GM18520 (cell line): ENCODE results near the gene AP5S1.
"Not testable (repeated sequence)": the region's sequence is repeated elsewhere in the genome, so short reads cannot be mapped to it uniquely, and the experiment has no call there.

Experiments
- ATAC-seq: cut with Tn5 transposase; IDR thresholded peaks from one replicate; pipeline ENCODE4 v1.9.1; 2021; ENCODE audit not compliant: unreplicated experiment

The AP5S1 gene

DNA sequence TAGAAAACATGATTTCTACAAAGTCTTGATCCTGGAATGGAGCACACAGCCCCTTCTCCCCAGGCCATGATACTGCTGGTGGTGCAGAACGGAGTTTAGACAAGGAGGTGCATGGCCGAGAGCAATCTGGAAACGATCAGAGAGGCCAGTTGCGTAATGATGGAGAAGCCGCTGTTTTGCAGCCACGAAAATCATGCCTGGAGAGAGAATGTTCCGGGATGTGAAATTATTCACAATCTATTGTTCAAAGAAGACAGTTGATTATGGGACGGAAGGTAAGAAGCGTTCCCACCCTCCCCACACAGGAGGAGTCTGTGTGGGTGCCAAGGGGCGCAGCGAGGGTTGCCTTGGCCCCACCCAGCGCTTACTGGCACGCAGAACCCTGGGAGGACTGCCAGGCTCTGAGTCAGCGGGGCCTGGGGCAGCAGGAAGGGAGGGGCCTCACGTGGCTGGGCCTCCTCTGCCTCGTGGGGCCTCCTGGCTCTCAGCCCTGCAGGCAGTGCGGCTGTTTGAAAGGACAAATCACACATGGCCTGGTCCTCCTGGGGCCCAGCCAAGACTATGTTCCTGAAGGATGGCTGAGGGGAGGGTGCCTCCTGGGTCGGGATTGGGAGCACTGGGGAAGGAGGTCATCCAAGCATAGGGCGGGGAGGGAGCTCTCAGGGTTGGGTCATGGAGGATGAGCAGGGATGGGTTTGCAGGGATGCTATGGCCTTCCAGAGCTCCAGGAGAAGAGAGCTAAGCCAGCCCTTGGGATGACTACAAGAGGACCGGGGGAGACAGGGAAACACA, 8.7 kb upstream of the AP5S1 start:
- no peak for ATAC-seq

DNA sequence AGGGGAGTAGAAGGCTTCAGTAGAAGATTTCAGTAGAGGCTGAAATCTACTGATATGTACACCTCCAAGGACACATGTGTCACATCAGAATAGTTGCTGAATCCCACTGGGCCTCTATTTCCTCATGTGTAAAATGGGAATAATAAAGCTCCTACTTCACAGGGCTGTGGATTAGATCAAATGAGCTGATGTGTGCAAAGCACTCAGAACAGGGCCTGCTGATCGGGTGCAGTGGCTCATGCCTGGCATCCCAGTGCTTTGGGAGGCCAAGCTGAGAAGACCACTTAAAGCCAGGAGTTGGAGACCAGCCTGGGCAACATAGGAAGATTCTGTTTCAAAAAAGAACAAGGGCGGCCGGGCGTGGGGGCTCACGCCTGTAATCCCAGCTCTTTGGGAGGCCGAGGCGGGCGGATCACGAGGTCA, 8.1 kb upstream of the AP5S1 start:
- ATAC-seq: no peak

DNA sequence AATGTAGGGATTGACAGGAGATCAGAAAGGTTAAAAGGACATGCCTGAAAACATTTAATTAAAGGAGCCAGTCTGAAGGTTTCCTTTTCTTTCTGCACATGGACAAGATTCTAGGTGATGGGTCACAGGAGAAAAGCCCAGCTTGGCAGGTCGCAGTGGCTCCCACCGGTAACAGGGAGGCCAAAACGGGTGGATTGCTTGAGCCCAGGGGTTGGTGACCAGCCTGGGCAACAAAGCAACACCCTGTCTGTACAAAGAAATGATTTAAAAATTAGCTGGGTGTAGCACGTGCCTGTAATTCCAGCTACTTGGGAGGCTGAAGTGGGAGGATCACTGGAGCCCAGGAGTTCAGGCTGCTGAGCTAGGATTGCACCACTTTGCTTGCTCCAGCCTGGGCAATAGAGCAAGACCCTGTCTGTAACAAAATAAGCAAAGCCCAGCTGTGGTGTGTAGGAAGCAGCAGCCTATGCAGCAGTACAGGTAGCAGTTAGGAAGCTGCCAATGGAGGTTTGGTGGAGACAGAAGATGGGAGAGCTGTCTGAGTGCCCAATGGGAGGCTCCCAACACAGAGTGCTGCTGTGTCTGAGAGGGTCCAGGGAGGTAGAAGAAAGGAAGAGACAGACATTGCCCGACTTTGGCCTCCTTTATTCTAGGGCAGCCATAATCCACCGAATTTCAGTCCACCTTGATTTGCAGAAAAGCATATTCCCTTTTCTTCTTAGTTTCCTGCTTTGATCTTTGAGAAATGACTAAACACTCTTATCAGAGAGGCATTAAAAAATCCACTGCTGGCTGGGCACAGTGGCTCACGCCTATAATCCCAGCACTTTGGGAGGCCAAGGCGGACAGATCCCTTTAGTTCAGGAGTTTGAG, 7.1 kb upstream of the AP5S1 start:
- ATAC-seq: no peak

DNA sequence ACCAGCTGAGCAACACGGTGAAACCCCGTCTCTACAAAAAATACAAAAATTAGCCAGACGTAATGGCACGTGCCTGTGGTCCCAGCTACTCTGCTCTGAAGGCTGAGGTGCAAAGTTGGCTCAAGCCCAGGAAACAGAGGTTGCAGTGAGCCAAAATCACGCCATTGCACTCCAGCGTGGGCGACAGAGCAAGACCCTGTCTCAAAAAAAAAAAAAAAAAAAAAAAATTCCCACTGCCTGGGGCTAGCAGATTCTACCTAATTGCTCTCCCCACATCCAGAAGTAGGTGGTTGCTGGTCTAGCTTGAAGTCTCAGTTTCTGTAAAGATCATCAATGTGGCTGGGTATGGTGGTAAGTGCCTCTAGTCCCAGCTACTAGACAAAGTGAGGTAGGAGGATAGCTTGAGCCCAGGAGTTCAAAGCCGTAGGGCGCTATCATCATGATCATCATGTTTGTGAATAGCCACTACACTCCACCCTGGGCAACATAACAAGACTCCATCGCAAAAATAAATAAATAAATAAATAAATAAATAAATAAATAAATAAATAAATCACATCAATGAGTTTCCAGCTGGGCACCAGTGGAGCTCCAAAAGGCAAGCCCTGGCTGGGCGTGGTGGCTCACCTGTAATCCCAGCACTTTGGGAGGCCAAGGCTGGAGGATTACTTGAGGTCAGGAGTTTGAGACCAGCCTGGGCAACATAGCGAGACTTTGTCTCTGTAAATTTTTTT, 6.3 kb upstream of the AP5S1 start:
- ATAC-seq: no peak

DNA sequence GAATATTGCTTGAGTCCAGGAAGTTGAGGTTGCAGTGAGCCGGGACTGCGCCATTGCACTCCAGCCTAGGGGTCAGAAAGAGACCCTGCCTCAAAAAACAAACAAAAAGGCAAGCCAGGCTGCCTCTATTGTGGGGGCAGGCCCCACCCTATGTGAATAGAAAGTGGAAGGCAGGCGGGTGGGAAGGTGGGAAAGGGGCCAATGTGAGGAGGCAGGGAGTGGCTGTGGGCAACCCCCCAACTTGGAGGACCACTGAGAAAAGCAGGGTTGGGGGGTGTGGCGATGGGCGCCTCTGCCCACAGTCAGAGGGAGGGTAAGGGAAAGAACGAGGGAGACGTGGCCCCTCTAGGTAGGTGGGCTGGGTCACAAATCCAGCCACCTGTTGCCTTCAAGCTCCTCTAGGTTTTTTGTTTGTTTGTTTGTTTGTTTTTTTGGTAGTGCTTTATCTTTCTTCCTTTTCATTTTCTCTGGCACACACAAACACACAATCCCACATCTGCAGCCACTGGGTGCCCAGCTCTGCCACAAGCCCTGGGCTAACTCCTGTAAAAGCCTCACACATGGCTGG, 5.3 kb upstream of the AP5S1 start:
- ATAC-seq: no peak

DNA sequence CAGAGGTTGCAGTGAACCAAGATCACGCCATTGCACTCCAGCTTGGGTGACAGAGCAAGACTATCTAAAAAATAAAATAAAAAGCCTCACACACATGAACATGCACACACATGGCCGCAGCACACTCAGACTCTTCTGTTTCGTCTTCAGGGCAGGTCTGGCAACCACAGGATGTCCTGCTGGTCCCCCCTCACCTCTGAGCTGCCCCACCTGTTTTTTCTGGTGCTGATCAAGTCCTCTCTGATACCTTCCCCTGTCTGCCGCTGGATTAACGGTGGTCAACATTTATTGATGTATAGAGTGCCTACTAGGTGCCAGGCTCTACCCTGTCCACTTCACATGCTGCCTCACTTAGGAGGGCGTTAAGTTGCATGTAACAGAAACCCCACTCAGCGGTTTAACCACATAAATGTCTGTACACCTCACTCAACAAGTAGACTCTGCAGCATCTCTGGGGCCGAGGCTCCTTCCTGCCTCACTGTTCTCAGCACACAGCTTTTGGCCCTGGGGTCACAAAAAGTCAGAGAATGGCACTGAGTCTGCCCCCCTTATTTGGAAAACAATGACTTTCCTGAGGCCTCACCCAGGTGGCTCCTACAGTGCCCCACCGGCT, 4.5 kb upstream of the AP5S1 start:
- ATAC-seq: no peak

DNA sequence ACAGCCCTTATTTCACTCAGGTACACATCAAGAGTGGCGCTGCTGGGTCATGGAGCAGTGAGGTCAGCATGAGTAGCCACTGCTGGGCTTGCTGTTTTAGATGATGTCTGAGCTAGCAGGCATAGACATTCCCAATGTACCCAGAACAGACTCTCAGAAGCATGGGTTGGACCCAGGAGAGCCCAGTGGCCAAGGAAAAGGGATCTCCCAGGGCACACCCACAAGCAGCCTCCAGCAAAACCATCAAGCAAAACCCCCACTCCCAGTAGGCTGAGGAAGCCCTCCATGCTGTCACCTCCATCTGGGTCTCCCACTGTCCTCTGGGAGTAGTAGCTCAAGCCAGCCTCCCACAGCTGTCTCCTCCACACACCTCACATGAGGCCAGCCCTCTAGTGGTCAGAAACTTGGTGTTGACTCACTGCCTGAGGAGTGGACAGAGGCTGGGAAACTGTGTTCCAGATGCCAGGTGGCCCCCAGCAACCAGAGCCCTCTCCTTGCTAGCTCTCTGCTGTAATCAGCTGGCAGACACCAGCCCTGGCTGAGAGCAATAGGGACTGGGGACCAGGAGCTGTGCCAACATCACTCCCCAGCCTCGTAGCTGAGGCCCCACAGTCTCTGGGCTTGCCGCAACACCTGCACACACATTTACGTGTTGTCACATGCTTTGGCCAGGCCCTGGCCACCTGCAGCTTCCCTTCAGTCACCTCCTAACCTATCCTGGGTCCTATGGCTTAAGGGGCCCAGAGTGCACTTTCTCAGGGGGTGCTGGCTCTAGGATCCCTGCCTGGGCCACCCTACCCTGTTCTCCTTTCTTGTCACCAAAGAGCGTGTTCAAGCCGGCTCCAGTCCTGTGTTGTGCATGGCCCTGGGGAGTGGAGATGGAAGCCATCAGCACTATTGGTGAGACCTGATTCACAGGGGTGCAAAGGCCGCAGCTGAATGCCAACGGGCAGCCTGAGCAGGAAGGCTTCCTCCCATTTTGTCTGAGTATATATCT, 1.9 kb upstream of the AP5S1 start:
- no peak for ATAC-seq

DNA sequence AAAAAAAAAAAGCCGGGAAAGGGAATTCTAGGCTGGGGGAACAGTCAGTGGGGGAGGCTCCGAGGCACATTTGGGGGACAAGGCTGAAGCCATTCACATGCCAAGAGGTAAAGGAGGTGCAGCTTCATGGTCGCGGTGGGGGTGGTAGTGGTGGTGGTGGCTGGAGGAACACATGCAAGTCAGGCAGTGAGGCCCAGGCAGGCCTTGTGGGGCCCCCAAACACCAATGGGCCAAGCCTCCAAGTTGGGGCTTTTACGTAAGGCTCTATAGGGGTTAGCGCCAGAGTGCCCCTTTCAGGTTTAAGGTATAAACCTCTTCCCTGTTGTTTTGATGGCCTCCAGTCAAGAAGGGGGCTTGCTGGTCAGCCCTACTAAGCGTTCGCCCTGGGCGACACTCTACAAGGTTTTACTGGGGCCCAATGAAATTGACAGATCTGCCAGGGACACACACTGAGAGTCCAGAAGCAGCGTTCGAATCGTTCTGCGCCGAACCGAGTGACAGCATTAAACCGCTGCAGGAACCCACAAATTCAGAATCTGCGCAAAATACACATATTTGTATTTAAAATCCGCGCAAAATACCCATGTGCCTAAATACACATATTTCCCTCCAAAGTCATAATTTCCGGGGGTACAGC, 818 bp upstream of the AP5S1 start:
- no peak for ATAC-seq

DNA sequence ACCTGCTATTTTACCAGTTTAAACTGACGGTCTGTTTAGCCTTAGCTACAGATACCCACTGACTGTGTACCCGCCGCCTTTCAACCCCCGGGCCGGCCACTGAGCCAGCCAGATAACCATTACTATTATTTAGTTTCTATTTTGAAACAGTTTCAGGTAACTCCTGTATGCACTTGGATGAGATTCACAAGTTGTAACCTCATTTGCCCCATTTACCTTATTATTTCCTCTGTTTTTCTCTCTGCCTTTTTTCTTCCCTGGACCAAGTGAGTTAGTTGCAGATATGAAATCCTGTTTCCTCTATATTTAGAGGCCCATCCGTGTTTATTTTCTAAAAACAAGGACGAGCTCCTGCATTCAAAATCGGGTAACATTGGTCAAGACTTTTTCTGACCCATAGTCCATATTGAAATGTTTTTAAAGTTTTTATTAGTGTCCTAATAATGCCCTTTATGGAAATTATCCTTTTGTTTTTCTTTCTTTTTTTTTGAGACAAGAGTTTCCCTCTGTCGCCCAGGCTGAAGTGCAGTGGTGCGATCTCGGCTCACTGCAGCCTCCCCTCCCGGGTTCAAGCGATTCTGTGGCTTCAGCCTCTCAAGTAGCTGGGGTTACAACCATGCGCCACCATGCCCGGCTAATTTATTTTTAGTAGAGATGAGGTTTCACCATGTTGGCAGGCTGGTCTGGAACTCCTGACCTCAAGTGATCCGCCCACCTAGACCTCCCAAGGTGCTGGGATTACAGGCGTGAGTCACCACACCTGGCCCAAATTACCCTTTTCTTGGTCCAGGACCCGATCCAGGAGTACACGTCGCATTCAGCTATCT, 767 bp downstream of the AP5S1 start:
- ATAC-seq: no peak

DNA sequence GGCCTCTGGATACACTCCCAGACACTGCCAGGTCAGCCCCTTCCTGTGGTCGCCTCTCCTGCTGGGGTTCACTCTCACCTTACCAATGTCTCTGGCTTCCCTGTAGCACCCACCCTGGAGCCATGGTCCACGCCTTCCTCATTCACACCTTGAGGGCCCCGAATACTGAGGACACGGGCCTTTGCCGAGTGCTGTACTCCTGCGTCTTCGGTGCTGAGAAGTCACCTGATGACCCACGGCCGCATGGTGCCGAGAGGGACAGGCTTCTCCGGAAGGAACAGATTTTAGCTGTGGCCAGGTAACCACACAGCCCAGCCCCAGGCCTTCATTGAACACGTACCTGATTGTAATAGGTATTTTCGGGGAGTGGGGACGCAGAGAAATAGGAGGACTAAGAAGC, 1.6 kb downstream of the AP5S1 start:
- ATAC-seq: no peak

DNA sequence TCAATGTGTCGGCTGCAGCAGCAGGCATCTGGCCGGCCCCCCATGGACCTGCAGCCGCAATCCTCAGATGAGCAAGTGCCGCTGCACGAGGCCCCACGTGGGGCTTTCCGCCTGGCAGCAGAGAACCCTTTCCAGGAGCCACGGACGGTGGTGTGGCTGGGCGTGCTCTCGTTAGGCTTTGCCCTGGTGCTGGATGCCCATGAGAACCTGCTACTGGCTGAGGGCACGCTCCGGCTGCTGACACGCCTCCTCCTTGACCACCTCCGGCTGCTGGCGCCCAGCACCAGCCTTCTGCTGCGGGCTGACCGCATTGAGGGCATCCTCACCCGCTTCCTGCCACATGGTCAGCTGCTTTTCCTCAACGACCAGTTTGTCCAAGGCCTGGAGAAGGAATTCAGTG, 3.5 kb downstream of the AP5S1 start:
- no peak for ATAC-seq

DNA sequence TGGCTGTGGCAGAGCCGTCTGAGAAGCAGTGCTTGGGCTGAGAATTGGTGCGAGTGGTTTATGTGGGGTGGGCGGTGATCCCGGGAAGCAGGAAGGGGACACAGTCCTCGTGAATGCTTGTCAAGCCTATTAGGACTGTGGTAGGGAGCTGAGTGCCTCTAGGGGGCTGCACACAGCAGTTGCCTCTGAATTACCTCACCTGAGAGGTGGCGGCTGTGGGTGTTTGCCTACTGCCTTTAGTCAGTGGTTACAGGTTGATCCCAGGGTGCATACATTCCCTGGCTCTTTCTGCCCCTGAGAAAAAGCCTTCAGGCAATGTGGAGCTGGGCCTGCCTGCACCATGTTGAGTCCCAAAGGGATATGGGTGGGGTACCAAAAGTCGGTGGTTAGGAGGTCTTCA, 5.2 kb downstream of the AP5S1 start:
- ATAC-seq: no peak

DNA sequence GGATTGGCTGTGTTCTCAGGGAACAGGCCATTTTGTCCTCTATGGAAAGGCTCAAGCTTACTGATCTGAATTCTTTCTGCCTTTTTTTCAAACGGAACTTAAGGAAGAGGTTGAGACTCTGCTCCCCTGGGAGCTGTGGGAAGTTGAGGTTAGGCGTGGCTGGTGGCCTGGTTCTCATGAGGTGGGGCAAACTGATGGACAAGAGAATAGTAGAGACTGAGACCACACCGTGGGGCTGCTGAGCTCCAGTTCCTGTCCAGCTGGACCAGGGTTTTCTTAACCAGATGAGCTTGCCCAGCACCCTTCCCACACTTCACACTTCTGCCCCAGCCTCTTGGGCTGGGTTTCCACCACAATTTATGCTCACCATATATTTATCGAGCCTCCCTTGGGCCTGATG, 6.1 kb downstream of the AP5S1 start:
- no peak for ATAC-seq

DNA sequence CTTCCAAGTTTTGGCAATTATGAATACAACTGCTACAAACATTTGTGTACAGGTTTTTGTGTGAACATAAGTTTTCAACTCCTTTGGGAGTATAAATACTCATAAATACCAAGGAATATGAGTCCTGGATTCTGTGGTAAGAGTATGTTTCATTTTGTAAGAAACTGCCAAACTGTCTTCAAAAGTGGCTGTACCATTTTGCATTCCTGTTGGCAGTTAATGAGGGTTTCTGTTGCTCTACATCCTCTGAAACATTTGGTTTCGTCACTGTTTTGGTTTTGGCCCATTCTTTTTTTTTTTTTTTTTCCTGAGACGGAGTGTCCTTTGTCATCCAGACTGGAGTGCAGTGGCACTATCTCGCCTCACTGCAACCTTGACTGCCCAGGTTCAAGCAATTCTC, 8.5 kb downstream of the AP5S1 start:
- no peak for ATAC-seq

DNA sequence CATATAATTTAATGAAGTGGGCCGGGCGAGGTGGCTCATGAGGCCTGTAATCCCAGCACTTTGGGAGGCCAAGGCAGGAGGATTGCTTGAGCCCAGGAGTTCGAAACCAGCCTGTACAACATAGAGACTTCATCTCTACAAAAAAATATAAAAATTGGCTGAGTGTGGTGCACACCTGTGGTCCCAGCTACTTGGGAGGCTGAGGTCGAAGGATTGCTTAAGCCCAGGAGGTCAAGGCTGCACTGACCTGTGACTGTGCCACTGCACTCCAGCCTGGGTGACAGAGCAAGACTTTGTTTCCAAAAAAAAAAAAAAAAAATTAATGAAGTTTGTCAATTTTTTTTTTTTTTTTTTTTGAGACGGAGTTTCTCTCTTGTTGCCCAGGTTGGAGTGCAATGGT, 9.5 kb downstream of the AP5S1 start:
- not testable (repeated sequence) for ATAC-seq

DNA sequence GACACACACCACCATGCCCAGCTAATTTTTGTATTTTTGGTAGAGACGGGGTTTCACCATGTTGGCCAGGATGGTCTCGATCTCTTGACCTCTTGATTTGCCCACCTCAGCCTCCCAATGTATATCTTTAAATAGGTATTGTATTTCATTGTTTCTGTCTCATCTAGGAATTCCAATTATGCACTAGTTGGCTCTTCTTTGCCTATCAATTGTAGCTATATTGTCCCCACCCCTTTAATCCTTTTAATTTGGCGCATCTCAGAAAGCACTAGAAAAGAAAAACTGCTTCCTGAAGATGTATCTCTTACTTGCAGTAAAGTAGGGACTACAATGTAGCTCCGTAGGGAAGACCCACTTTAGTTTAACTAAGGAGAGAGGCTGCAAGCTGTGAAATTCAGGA, 15.8 kb downstream of the AP5S1 start:
- no peak for ATAC-seq

DNA sequence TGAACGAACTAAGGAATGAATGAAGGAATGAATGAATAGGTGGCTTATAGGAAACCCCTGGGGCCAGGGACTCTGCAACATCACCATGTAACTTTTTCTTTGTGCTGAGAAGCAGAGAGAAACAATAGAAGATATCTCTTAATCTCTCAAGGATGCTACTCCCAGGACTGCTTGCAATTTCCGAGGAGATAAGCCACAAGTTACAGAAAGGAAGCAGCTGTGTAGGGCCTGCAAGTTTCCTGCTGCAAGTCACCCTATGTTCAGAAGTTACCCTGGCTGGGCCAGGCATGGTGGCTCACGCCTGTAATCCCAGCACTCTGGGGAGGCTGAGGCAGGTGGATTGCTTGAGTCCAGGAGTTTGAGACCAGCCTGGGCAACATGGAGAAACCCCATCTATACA, 19.0 kb downstream of the AP5S1 start:
- ATAC-seq: no peak

DNA sequence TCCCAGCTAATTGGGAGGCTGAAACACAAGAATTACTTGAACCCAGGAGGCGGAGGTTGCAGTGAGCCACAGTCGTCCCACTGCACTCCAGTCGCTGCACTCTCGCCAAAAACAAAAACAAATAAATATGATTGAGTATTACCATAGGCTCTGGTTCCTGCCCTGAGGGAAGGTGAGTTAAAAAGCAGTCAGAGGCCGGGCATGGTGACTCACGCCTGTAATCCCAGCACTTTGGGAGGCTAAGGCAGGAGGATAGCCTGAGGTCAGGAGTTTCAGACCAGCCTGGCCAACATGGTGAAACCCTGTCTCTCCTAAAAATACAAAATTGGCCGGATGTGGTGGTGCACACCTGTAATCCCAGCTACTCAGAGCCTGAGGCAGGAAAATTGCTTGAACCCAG, 19.9 kb downstream of the AP5S1 start:
- ATAC-seq: not testable (repeated sequence)
